Keratinocyte (primary cell): ENCODE data around the gene RHOJ. TPM values are rescaled to one million over a fixed set of nuclear protein-coding genes. Genes with fewer than 3 reads are reported as not detected.

ENCODE experiments used
- DNase-seq: peaks from one replicate; pipeline ENCODE4 v3.0.0-alpha.2; 2011; ENCODE audit warnings: low read depth, missing footprints, low spot score
- FAIRE-seq: peaks from 2 replicates; lab custom pipeline; 2011; peaks lifted over from hg19 to GRCh38; lab: Jason Lieb, UNC
- H2AFZ ChIP-seq: 2 replicates; pipeline ENCODE4 v1.6.0; 2012; ENCODE audit warnings: low read length, control low read depth, inconsistent platforms; ENCODE audit not compliant: control insufficient read depth
- H3K27ac ChIP-seq: 2 replicates; pipeline ENCODE4 v1.5.1; 2011; ENCODE audit warnings: low read length; ENCODE audit not compliant: control insufficient read depth, insufficient read depth
- H3K27me3 ChIP-seq: 3 replicates; pipeline ENCODE4 v1.6.0; 2011; ENCODE audit warnings: low read length; ENCODE audit not compliant: control insufficient read depth, insufficient read depth; ENCODE audit errors: extremely low read depth
- H3K36me3 ChIP-seq, 2 experiments: 2 replicates in 1 of 2; 3 replicates in 1 of 2; pipeline ENCODE4 v1.5.1; 2011; ENCODE audit warnings: low read length in 2 of 2, mild to moderate bottlenecking in 1 of 2; ENCODE audit not compliant: control insufficient read depth in 2 of 2, insufficient read depth in 2 of 2; ENCODE audit errors: extremely low read depth in 1 of 2
- H3K4me1 ChIP-seq: 3 replicates; pipeline ENCODE4 v1.5.1; 2011; ENCODE audit warnings: low read length; ENCODE audit not compliant: control insufficient read depth, insufficient read depth; ENCODE audit errors: extremely low read depth
- H3K4me2 ChIP-seq: 3 replicates; pipeline ENCODE4 v1.6.0; 2011; ENCODE audit warnings: low read depth, low read length; ENCODE audit not compliant: control insufficient read depth, insufficient read depth; ENCODE audit errors: extremely low read depth
- H3K4me3 ChIP-seq, 3 experiments: fragments of 200-600 bp in 1 of 3; sonication (generic) in 1 of 3; 2 replicates in 2 of 3; 3 replicates in 1 of 3; pipeline ENCODE4 v1.5.1; 2011 to 2016; ENCODE audit warnings: low read length in 3 of 3, mild to moderate bottlenecking in 3 of 3, control low read depth in 2 of 3, inconsistent platforms in 1 of 3, low read depth in 1 of 3, mixed read lengths in 1 of 3, mixed run types in 1 of 3, moderate library complexity in 1 of 3; ENCODE audit not compliant: control insufficient read depth in 2 of 3, insufficient read depth in 2 of 3; ENCODE audit errors: extremely low read depth in 1 of 3
- H3K79me2 ChIP-seq: 2 replicates; pipeline ENCODE4 v1.6.0; 2012; ENCODE audit warnings: low read length; ENCODE audit not compliant: control insufficient read depth, insufficient read depth
- H3K9ac ChIP-seq: 3 replicates; pipeline ENCODE4 v1.6.0; 2011; ENCODE audit warnings: low read length; ENCODE audit not compliant: control insufficient read depth, insufficient read depth; ENCODE audit errors: extremely low read depth
- H3K9me1 ChIP-seq: 3 replicates; pipeline ENCODE4 v1.6.0; 2011; ENCODE audit warnings: low read length; ENCODE audit not compliant: control insufficient read depth, insufficient read depth; ENCODE audit errors: extremely low read depth
- H3K9me3 ChIP-seq: 2 replicates; pipeline ENCODE4 v1.5.1; 2012; ENCODE audit warnings: low read depth, low read length; ENCODE audit not compliant: control insufficient read depth
- H4K20me1 ChIP-seq: 3 replicates; pipeline ENCODE4 v1.6.0; 2011; ENCODE audit warnings: low read length; ENCODE audit not compliant: control insufficient read depth, insufficient read depth; ENCODE audit errors: extremely low read depth
- EZH2 ChIP-seq: IDR thresholded peaks from one replicate; pipeline ENCODE4 v1.6.1; 2012; ENCODE audit warnings: inconsistent platforms, mild to moderate bottlenecking, low read length, moderate library complexity
- dilution Hi-C: fragments of 300-500 bp; cut with MboI; formaldehyde crosslinking; loops from one replicate; pipeline ENCODE4 v1.7.0; 2020; ENCODE audit warnings: low sequenced_read_pairs; ENCODE audit not compliant: extremely low pct_ligation_motif_present
- polyA plus RNA-seq, 5 experiments: library from polyadenylated mRNA; depleted of rRNA in 3 of 5; stranded (reverse) in 3 of 5; stranded (forward) in 1 of 5; unstranded in 1 of 5; fragments of >200 nt; gene quantifications; 1 replicate in 1 of 5; 2 replicates in 3 of 5; 3 replicates in 1 of 5; pipeline versions ENCODE4 v1.2.1 to v1.2.3, GENCODE V29; 2011 to 2012; ENCODE audit warnings: missing spikeins in 2 of 5, low read depth in 1 of 5, low replicate concordance in 1 of 5
- TF ChIP-seq, protein P1 (sequence below), 3 experiments: IDR thresholded peaks in 1 of 3; conservative IDR thresholded peaks in 1 of 3; optimal IDR thresholded peaks in 1 of 3; 2 replicates in 2 of 3; 3 replicates in 1 of 3; pipeline versions ENCODE3 to v1.5.1; 2011; ENCODE audit warnings: low read length in 3 of 3, mild to moderate bottlenecking in 3 of 3, moderate library complexity in 2 of 3, control low read depth in 1 of 3, inconsistent platforms in 1 of 3; ENCODE audit not compliant: insufficient read depth in 2 of 3; ENCODE audit errors: extremely low read depth in 1 of 3

RHOJ gene
- polyA plus RNA-seq, 1 donor (not counting 4 experiments of a cell fraction or from before 2014, with no cell fraction given): 0.46 TPM

GRCh38 chr14:63296060-63296563 is 91.9 kb downstream of the RHOJ start:
- Histone ChIP-seq H3K27me3 (peaks cover 3% of the 10 kb centered on the region), H3K27ac (no peak overlapping the region)
- FAIRE-seq: no peak

DNA sequence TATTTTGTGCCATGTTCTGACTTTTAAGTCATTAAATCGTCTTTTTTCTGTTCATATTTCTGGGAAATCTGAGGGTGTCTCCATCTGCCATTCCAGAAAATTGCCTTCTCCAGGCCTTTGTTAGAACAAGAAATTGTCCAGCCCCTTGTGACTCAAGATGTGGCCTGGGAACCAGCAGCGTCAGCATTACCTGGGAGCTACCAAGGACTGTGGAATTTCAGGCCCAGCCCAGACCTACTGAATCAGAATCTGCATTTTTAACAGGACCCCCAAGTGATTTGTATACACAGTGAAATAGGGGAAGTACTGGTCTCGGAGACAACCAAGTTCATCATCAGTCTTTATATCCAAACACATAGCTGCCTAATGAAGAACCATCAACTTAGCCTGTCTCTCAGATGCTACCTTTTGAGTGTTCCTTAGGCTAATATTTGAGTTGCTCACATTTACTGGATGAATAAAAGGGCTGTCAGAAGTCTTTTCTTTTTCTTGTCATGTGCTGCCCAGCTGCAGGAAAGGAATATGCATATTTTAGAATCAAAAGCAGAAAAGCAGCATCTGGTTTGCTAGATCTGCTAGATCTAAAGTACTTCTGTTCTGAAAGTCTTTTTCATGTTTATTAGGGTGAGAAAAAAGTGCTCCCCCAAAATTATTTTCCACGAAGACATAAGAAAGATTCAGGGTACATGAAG is 93.3 kb downstream of the RHOJ start:
- Histone ChIP-seq H2AFZ (no peak overlapping the region), H3K9me3 (no peaks in the 10 kb centered on the region), H3K9ac (no peak overlapping the region), H3K27ac (no peak overlapping the region), H3K4me1 (no peaks in the 10 kb centered on the region), H4K20me1 (no peaks in the 10 kb centered on the region), H3K79me2 (no peaks in the 10 kb centered on the region), H3K4me2 (no peak overlapping the region), H3K36me3 (no peaks in the 10 kb centered on the region), H3K9me1 (no peaks in the 10 kb centered on the region), H3K27me3 (peaks cover 3% of the 10 kb centered on the region), H3K4me3 (no peak overlapping the region)
- DNase-seq (no peak), FAIRE-seq (no peak)
- dilution Hi-C loops: no loop called here
- TF ChIP-seq, protein P1, sequence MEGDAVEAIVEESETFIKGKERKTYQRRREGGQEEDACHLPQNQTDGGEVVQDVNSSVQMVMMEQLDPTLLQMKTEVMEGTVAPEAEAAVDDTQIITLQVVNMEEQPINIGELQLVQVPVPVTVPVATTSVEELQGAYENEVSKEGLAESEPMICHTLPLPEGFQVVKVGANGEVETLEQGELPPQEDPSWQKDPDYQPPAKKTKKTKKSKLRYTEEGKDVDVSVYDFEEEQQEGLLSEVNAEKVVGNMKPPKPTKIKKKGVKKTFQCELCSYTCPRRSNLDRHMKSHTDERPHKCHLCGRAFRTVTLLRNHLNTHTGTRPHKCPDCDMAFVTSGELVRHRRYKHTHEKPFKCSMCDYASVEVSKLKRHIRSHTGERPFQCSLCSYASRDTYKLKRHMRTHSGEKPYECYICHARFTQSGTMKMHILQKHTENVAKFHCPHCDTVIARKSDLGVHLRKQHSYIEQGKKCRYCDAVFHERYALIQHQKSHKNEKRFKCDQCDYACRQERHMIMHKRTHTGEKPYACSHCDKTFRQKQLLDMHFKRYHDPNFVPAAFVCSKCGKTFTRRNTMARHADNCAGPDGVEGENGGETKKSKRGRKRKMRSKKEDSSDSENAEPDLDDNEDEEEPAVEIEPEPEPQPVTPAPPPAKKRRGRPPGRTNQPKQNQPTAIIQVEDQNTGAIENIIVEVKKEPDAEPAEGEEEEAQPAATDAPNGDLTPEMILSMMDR (optimal IDR thresholded peaks at IDR 0.05 in 1 of 3, IDR thresholded peaks at IDR 0.05 in 1 of 3, conservative IDR thresholded peaks at IDR 0.05 in 1 of 3; ENCODE audit: extremely low read depth in 1 of 3, insufficient read depth in 2 of 3, low read length in 3 of 3): no peak
- no peak for TF ChIP-seq EZH2

More at GRCh38 chr14:63296060-63296563, 91.9 kb downstream of the RHOJ start:
- dilution Hi-C loops: no loop called here
- no peak overlapping the region for H3K4me3 ChIP-seq
- H3K79me2 ChIP-seq: no peaks in the 10 kb centered on the region
- H3K9me3 ChIP-seq: no peaks in the 10 kb centered on the region
- DNase-seq: no peak
- H2AFZ ChIP-seq: no peak overlapping the region
- H3K4me1 ChIP-seq: no peaks in the 10 kb centered on the region
- H4K20me1 ChIP-seq: no peaks in the 10 kb centered on the region
- no peak overlapping the region for H3K9ac ChIP-seq
- no peaks in the 10 kb centered on the region for H3K36me3 ChIP-seq
- H3K4me2 ChIP-seq: no peak overlapping the region
- TF ChIP-seq EZH2: no peak
- TF ChIP-seq, protein P1 (optimal IDR thresholded peaks at IDR 0.05 in 1 of 3, IDR thresholded peaks at IDR 0.05 in 1 of 3, conservative IDR thresholded peaks at IDR 0.05 in 1 of 3; ENCODE audit: extremely low read depth in 1 of 3, insufficient read depth in 2 of 3, low read length in 3 of 3): no peak
- no peaks in the 10 kb centered on the region for H3K9me1 ChIP-seq
